ENCODE results near the gene UBE2J2.

The UBE2J2 gene

GRCh38 chr1:1293263-1294249 lies 19.9 kb upstream of the UBE2J2 start:
- DNase-seq (ENCODE audit: low spot score), result no peak
- TF ChIP-seq, protein P1, sequence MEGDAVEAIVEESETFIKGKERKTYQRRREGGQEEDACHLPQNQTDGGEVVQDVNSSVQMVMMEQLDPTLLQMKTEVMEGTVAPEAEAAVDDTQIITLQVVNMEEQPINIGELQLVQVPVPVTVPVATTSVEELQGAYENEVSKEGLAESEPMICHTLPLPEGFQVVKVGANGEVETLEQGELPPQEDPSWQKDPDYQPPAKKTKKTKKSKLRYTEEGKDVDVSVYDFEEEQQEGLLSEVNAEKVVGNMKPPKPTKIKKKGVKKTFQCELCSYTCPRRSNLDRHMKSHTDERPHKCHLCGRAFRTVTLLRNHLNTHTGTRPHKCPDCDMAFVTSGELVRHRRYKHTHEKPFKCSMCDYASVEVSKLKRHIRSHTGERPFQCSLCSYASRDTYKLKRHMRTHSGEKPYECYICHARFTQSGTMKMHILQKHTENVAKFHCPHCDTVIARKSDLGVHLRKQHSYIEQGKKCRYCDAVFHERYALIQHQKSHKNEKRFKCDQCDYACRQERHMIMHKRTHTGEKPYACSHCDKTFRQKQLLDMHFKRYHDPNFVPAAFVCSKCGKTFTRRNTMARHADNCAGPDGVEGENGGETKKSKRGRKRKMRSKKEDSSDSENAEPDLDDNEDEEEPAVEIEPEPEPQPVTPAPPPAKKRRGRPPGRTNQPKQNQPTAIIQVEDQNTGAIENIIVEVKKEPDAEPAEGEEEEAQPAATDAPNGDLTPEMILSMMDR (IDR thresholded peaks at IDR 0.05; ENCODE audit: extremely low read depth, missing control alignments), result no peak

GRCh38 chr1:1292851-1293250 lies 19.2 kb upstream of the UBE2J2 start:
- DNase-seq (ENCODE audit: low spot score), result no peak
- TF ChIP-seq, protein P1 (IDR thresholded peaks at IDR 0.05; ENCODE audit: extremely low read depth, missing control alignments), result no peak

DNA sequence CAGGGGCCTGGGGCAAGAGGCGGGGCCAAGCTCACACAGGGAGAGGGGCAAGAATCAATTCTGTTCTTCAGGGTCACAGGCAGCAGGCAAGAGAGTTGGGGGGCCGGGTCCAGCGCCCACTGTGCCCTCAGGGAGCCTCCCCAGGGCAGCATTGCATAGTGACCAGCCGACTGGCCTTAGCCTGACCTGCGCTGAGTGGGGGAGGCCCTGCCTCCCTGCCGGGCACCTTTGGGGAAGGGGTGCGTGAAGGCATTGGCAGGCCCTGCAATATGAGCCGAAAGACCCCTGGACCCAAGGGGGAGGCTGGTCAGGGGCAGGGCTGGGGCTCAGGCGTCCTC lies 18.8 kb upstream of the UBE2J2 start:
- no peak for DNase-seq (ENCODE audit: low spot score)
- TF ChIP-seq, protein P1 (IDR thresholded peaks at IDR 0.05; ENCODE audit: extremely low read depth, missing control alignments), result no peak

DNA sequence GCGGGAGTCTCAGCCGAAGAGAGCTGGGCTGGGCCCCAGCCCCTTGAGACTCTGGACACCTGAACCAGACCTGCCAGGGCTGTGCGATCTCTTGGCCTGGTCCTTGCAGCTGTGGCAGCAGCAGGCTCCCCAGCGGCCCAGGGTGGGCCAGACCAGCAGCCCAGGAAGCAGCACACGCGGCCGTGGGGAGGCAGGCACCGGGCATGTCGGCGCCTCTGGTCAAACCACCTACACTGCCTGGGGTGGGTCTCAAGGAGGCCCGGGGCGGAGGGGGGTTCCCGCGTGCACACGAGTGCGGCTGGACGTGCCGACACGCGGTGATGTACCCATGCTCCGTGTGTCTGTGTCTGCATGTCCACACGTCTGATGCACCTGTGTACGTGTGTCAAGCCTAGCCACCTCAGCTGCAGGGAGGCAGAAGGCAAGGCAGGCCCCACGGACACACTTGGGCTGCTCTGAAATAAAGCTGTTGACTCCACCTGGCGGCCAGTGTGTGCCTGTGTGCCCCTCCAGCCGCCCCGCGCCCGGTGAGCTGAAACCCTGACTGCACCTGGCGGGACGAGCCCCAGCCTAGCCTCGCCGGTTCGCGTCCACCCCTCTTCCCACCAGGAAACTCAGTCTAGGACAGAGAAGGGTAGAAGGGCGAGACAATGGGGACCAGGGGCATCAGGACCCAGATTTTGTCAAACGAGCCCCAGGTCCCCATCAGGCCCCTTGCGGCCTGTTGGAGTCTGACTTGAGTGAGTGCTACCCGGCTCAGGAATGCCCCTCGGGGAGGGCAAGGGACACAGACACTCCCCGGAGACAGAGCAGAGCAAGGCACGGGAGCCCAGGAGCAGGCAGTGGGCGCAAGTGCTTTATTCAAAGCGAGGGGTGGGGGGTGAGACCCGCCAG lies 18.1 kb upstream of the UBE2J2 start:
- DNase-seq (ENCODE audit: low spot score), result peak; percentile 91
- TF ChIP-seq, protein P1 (IDR thresholded peaks at IDR 0.05; ENCODE audit: extremely low read depth, missing control alignments), result peak; percentile 73

DNA sequence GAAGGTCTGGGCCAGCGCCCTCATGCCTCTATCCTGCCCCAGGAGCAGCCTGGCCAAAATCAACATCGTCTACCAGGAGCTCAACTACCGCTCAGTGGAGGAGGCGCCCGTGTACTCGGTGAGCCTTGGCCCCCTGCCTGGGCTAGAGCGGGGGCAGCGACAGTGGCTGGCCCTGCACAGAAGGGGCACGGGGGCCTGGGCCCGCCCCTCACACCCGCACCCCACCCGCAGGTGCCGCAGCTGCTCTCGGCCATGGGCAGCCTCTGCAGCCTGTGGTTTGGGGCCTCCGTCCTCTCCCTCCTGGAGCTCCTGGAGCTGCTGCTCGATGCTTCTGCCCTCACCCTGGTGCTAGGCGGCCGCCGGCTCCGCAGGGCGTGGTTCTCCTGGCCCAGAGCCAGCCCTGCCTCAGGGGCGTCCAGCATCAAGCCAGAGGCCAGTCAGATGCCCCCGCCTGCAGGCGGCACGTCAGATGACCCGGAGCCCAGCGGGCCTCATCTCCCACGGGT lies 17.4 kb upstream of the UBE2J2 start:
- TF ChIP-seq, protein P1 (IDR thresholded peaks at IDR 0.05; ENCODE audit: extremely low read depth, missing control alignments), result no peak
- no peak for DNase-seq (ENCODE audit: low spot score)

DNA sequence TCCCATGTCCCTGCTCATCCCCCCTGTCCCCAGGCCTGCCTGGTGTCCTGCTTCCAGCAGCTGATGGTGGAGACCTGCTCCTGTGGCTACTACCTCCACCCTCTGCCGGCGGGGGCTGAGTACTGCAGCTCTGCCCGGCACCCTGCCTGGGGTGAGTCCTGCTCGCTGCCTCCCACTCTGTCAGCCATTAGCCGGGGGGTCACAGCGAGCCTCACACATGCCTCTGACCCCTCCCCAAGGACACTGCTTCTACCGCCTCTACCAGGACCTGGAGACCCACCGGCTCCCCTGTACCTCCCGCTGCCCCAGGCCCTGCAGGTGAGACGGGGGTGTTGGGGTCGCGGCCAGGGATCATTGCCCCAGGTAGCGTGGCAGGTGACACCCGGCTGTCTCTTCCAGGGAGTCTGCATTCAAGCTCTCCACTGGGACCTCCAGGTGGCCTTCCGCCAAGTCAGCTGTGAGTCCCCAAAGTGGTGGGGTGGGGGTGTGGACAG lies 16.6 kb upstream of the UBE2J2 start:
- TF ChIP-seq, protein P1 (IDR thresholded peaks at IDR 0.05; ENCODE audit: extremely low read depth, missing control alignments), result peak; percentile 52
- peak; percentile 83 for DNase-seq (ENCODE audit: low spot score)
